ENCODE measurements around the gene HDX.
"Not testable (repeated sequence)": the region's sequence is repeated elsewhere in the genome, so short reads cannot be mapped to it uniquely, and the experiment has no call there.

HDX gene, protein sequence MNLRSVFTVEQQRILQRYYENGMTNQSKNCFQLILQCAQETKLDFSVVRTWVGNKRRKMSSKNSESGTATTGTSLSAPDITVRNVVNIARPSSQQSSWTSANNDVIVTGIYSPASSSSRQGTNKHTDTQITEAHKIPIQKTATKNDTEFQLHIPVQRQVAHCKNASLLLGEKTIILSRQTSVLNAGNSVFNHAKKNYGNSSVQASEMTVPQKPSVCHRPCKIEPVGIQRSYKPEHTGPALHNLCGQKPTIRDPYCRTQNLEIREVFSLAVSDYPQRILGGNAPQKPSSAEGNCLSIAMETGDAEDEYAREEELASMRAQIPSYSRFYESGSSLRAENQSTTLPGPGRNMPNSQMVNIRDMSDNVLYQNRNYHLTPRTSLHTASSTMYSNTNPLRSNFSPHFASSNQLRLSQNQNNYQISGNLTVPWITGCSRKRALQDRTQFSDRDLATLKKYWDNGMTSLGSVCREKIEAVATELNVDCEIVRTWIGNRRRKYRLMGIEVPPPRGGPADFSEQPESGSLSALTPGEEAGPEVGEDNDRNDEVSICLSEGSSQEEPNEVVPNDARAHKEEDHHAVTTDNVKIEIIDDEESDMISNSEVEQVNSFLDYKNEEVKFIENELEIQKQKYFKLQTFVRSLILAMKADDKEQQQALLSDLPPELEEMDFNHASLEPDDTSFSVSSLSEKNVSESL

DNA sequence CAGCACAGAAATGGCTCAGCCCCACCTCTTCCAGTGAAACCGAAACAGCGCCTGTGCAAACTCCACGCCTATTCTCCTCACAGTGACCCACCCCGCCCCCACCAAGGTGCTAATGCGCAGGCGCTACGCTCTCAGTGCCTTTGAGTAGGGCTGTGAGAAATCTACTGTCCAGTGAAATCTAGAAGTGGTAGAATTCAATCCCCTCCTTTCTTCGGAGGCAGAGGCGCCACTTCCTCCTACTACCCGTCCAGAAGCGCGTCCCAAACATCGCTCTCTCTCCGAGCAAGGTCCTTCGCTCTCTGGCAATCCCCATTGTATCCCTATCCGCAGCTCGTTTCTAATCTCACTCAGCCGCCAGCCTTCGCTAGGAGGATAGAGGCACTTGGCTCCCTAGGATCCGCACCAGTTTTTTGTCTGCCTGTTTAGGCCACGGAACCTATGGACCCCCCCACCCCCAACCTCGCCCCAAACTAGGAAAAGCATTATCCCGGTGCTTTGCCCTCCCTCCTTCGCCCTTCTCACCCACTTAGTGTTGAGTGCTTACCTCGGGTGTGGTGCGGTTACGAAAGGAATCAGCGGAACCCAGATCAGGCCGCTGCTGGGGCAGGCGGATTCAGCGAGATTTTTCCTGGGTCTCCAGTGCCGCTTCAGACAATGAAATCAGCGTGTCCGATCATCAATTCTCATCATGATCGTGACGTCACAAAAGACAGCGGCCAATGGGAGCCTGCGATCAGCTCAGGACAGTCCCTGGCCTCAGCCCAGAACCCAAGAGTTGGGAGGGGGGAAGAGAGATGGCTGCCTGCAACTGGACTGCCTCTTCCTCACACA is at the start of gene HDX:
HDX (minus strand) TSS at position 656 of the 831 bp plus-strand sequence. CDS start 27,056 bp downstream, outside the sequence.
- in situ Hi-C loops (cut with HindIII; ENCODE audit: low sequenced_read_pairs): no loop called here

DNA sequence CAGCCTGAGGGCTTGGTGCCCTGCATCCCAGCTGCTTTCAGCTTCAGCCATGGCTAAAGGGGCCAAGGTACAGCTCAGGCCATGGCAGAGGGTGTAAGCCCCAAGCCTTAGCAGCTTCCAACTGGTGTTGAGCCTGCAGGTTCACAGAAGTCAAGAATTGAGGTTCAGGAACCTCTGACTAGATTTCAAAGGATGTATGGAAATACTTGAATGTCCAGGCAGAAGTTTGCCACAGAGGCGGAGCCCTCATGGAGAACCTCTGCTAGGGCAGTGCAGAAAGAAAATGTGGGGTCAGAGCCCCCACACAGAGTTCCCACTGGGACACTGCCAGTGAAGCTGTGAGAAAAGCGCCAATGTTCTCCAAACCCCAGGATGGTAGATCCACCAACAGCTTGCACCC is 39.1 kb upstream of the HDX start:
- in situ Hi-C loops (cut with HindIII; ENCODE audit: low sequenced_read_pairs): not testable (repeated sequence)

DNA sequence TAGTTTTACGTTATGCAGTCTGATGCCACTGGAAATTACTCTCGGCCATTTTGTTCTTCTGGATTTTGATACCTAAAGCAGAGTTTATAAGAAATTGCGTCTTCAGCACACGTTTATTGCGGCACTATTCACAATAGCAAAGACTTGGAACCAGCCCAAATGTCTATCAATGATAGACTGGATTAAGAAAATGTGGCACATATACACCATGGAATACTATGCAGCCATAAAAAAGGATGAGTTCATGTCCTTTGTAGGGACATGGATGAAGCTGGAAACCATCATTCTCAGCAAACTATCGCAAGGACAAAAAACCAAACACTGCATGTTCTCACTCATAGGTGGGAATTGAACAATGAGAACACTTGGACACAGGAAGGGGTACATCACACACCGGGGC is 35.4 kb upstream of the HDX start:
- in situ Hi-C loops (cut with HindIII; ENCODE audit: low sequenced_read_pairs): not testable (repeated sequence)

DNA sequence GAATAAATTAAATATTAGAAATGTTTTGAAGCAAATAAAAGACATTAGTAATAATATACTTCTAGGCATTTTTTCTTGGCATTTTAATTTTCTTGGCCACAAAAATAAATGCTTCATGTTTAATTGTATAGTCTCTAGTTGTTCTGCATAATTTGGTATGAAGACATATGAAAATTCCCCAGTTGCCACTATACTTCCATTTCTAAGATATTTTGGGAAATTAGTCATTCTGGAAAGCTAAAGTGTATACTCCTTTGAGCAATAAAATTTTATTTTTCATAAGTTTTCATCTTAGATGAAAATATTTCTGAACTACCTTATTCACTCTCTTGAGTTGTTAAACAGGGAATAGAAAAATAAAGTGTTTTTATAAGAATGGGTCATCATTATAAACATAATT is 13.8 kb downstream of the HDX start:
- in situ Hi-C loops (cut with HindIII; ENCODE audit: low sequenced_read_pairs): no loop called here

DNA sequence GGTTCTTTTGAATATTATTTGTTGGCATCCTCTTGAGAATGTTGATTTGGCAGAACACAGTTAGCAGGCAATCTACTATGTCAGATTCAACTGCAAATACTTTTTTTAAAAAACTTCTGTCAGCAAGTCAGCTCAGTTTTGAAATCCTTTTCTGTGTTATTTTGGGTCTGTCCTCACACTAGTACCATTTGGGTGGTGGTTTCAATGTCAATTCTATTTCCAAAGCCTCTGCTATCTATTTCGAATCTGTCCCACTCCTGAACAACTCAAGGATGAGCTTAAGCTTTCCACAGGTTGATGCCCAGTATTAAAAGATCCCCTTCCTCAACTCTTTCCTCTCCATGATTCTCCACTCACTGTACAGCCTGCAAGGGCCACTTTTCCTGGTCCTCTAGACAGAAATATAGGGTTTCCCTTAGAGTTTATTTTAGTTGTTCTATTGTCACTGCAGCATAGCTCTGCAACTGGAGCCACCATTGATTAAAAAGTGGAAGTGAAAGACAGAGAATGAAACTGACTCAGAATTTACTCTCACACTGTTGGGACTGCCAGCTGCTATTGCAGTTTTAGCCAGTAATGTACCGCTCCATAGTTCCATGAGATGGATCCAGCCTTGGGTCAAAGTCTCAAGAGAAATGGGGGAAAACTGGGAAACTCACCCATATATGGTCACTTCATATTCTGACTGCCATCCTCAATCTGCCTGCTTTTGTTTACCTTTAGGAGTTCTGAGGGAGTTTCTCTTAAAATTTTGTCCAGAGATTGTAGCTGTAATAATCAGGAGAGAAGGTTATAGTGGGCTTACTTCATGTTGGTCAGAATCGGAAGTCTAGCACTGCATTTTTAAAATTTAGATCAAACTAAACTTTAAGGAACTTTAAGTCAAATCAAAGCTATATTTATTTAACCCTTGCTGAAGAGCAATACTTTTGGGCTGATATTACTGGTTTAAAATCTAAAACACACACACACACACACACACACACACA is 14.6 kb downstream of the HDX start:
- in situ Hi-C loops (cut with HindIII; ENCODE audit: low sequenced_read_pairs): no loop called here

DNA sequence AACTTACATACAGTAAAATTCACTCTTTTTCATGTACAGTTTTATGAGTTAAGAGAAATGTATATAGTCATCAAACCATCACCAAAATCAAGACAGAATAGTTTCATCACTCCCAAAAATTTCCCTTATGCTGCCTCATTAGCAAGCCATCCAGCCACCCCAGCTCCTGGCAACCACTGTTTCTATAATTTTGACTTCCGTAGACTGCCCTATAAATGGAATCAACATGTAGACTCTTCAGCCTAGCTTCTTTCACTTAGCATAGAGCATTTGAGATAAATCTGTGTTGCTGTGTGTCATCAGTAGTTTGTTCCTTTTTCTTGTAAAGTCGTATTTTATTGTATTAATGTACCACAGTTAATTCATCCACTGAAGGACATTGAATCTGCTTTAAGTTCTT is 23.2 kb downstream of the HDX start:
- in situ Hi-C loops (cut with HindIII; ENCODE audit: low sequenced_read_pairs): no loop called here

DNA sequence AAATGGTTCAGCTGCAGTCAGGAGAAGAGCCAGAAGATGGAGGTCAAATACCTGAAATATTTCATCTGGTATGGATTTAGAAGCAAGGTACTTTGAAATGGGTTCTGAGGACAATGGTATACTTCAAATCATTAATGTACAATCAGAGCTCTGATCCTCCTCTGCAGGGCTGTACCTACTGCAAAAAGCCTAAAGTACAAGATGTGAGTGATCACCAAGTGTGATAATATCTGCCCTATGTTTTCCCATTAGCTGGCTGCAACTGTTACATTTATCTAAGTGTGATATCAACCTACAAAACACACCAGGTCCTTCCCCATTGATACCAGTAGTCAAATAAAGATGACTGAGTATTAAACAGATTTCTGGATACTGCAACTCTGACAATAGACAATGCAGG is 25.1 kb downstream of the HDX start:
- in situ Hi-C loops (cut with HindIII; ENCODE audit: low sequenced_read_pairs): no loop called here

DNA sequence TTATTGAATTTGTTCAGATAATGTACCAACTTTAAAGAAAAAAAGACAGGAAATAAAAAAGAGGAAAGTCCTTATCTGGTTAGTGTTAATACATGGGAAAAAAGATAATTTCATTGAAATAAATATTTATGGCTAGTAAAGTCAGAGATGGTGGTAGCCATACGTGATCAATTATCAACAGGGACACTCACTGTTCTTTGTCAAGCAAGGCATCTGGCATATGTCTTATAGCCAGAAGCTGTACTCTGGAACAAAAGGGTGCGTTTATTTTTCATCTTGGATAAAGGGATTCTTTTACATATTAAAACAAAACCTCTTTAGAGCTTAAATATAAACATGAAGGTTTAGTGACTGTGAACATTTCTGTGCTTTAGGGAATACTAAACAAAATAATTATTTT is 26.7 kb downstream of the HDX start:
- in situ Hi-C loops (cut with HindIII; ENCODE audit: low sequenced_read_pairs): no loop called here

DNA sequence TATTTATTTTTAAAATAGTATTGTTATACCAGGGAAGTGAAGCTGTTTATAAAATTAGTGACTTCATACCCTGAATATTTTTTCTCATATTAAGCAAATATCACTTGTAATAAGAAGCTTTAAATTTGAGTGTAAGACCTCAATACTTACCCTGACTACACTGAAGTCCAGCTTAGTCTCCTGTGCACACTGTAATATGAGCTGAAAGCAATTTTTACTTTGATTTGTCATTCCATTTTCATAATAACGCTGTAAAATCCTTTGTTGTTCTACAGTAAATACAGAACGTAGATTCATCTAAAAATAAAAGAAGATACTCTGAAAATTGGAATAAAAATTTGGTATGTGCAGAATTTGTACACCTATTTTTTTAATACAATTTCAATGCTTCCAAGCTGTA is 27.2 kb downstream of the HDX start:
- in situ Hi-C loops (cut with HindIII; ENCODE audit: low sequenced_read_pairs): no loop called here

DNA sequence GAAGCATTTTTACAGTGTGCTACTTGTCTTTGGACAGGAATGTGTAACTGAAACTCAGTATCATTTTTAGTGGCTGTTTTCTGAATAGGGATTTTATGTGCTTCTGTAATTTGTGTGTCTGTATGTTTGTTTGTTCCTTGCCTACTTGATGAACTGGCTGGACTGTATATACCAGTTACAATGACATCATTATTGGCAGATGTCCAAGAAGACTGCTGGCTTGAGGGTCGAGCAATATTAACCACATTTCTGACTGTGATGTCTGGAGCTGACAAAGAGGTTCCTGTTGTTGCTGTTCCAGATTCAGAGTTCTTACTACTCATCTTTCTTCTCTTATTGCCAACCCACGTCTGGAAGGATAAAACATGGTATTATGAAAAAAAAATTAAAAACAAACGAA is 33.0 kb downstream of the HDX start:
- in situ Hi-C loops (cut with HindIII; ENCODE audit: low sequenced_read_pairs): no loop called here

DNA sequence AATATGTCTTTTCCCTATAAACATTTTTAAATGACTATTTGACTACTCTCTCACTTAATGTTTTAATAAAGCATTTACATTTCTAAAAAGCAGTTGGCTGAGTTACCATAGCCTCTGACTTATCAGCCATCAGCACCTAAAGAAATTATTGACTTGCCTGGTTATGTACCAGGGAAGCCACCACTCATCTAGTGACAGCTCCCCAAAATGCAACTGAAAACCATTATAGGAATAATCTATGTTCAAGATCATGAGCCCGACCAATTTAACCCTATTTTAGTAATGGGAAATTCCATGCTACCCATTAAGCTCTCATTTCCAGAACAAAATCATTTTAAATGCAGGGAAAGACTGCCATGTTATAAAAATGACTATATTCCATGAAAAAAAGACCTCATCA is 34.4 kb downstream of the HDX start:
- in situ Hi-C loops (cut with HindIII; ENCODE audit: low sequenced_read_pairs): no loop called here

DNA sequence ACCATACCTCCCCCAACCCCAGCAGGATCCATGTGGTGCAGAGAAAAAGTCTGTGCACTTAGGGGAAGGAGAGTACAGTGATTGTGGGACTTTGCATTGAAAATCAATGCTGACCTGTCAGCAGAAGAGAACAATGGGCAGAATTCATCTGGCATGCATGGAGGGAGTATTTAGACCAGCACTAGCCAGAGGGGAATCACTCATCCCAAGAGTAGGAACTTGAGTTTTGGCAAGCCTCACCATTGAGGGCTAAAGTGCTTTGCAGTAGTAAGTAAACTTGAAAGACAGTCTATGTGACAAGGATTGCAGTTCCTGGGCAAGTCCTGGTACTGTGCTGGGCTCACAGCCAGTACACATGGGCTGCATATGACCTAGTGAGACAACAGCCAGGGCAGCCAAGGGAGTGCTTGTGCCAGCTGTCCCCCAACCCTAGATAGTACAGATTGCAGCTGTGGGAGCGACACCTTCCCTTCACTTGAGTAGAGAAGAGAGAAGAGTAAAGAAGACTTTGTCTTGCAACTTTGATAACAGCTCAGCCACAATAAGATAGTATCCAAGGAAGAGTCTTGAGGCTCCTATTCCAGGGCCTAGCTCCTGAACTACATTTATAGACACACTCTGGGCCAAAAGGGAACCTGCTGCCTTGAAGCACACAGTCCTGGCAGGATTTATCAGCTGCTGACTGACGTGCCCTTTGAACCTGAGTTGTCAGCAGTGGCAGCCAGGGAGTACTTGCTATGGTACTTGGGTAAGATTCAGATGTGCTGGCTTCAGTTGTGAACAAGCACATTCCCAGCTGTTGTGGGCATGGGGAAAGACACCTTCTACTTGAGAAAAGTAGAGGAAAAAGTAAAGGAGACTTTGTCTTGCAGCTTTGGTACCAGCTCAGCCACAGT is 48.7 kb downstream of the HDX start:
- in situ Hi-C loops (cut with HindIII; ENCODE audit: low sequenced_read_pairs): no loop called here

DNA sequence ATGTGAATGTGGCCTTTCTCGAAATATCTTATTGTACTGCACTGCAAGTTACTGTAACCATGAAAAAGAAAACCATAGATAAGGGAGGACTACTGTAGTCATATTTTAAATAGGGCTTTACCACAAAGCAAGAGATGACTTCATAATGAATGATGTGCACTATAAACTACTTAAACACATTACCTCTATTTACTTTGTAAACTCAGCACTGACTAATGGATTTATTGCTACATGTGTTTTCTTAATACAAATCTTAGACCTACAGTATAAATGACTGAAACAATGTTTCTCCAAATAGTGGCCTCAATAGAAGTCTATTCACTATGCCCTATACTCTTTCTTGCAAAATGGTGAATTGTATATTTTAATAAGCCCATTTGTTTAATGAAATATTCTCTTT is 61.1 kb downstream of the HDX start:
- in situ Hi-C loops (cut with HindIII; ENCODE audit: low sequenced_read_pairs): no loop called here

DNA sequence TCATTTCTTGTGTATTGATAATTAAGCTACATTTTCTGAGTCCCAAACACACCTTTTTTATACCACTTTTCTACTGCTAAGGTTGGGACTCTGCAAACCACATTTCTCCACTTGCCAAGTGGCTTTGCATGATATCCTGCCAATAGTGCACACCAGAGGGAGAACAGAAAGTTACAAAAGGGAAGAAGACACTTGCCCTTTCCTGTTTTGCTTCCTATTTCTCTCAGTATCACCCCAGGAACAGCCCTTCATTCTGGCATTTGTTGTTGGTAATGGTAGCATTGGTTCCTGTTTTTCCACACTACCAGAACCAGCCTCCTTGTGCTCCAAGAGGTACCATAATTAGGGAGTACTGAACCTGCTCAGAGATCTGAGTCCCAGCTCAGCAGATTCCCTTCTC is 87.1 kb downstream of the HDX start:
- in situ Hi-C loops (cut with HindIII; ENCODE audit: low sequenced_read_pairs): no loop called here

DNA sequence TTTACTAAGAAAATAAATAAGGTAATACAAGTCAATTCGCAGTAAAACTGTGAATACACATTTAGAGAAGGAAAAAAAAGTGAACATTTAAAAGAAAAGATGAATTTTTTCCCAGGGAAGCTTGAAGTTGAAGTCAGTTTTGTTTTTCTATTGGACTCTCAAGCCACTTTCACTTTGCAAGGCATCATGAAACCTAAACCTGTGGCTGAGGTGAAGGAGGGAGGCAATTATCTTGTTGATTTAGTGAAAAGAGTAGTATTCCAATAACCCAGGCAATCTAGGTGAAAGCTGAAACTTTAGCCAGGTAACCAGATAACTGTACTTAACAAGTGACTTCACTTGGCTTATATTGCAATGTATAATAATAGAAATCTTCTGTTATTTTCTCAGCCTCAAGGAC is 138.6 kb downstream of the HDX start:
- in situ Hi-C loops (cut with HindIII; ENCODE audit: low sequenced_read_pairs): no loop called here

DNA sequence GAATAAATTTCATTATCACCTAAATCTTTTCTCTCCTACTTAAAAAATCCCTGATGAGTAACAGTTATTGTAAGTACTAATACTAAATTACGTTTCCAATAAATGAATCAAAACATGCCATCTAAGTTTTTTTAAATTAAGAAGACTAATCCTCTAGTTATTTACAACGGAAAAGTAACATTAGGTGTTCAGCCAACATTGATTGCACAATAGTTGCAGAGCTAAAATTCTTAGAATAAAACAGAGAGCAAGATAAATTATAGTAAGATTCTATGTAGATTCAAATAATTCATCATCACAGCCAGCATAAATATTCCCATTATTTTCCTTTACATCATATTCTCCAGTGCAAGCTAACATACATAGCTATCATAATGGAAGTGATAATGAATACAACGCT is 139.2 kb downstream of the HDX start:
- in situ Hi-C loops (cut with HindIII; ENCODE audit: low sequenced_read_pairs): no loop called here

DNA sequence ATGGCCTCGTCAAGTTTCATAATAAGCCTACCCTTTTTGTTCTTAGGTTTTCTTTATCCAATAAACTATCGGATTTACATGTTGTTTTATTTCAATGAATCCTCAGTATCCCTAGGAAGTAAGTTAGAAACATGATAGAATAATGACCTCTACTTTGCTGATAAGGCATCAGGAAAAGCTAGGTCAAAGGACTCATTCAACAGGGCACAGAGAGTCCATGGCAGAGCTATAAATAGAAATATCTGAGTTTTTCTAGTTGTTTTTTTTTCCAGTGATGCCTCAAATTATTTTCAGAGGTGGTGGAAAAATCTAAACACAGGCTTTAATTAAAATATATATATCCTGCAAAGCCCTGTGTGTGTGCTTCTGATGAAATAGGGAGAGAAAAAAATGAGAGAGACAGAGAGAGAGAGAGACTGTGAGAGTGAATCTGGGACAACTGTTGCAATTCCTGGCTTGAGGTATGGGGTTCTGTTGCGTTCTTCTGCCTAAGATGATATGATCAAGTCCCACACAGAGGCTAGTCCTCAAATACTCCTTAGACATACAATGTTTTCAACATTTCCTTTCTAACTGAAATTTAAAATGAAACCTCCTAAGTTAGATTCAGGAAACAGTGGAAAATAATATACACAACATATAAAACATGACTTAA is 139.9 kb downstream of the HDX start:
- in situ Hi-C loops (cut with HindIII; ENCODE audit: low sequenced_read_pairs): no loop called here

DNA sequence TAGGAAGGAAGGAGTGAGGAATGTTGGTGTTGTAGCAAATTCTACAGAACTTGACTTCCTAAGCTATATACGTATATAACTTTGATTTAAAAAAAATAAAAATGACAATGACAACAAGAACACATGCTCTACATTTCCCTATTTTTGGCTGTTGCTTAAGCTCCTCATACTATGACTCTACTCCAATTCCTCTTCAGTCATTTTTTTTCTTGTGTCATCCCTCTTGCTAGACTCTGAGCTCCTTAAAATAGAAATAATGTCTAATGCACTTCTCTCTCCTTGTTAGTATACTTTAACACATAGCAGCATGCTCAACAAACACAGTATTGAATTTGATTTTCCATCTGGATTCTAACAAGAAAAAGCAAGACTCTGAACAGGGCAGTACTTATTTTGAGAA is 144.0 kb downstream of the HDX start:
- in situ Hi-C loops (cut with HindIII; ENCODE audit: low sequenced_read_pairs): no loop called here

DNA sequence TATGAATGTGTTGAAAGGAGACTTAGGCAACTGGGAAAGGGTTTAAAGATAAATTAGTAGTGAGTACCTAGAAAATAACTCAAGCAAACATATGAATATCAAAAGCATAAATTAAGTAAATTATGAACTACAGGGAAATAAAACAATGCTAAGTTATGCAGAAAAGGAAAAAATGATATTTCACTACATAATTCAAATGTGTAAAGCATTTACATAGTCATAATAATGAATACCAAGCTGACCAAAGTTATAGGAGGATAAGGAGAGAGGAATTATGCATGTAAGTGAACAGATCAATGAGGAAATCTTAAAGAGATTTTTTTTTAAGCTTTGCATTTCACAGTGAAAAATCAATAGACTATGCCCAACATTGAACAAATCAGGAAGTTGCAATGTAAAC is 145.0 kb downstream of the HDX start:
- in situ Hi-C loops (cut with HindIII; ENCODE audit: low sequenced_read_pairs): no loop called here

All from endothelial cell of hepatic sinusoid (primary cell).